Stimulated activated CD4-positive, alpha-beta T cell treated with anti-CD3 and anti-CD28 coated beads, Interleukin-12 subunit alpha, Interleukin-12 subunit beta, amount 100 ng/mL, for 48 hours (primary cell): ENCODE results near the gene GPATCH3.
"Not testable (repeated sequence)": the region's sequence is repeated elsewhere in the genome, so short reads cannot be mapped to it uniquely, and the experiment has no call there.

ENCODE experiments used
- DNase-seq, 3 donors: peaks; one replicate each; pipeline ENCODE4 v3.0.0-alpha.2; 2020; ENCODE audit warnings: low read depth in 2 of 3, low spot score in 1 of 3

The GPATCH3 gene

DNA sequence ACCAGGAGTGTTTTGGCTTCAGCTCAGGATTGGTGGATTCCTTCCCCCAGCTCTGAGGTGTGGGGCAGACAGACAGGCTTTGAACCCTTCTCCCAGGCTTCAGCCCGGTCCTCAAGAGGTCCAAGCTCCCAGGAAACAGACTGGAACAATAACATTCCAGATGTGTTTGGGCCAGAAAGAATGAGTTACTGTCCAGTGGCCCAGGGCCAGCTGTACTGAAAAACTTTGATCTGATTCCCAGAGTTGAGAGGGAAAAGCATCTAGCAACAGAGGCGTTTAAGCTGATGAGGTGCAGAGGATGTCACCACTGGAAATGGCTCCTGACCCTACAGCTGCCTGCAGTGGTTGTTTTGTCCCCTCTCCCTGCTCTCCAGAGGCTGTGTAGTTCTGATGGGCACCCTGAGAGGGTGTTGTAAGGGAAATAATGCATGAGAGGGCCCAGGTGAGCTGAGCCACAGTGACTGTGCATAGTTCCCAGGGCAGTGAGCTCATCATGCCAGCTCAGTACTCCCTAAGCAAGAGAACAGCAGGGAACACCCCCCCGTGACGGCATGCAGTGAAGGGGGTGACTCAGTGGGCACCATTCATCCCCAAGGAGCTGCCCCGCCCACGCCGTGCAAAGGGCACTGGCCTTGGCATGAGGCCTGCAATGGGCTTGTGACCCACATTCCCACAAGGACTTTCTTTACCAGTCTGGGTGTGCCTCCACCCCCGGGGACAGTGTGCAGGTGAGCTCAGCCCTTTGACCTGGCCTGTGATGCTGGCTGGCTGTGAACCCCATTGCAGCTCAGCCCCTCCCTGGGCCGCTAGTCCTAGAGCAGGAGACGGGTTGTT lies 51.1 kb downstream of the GPATCH3 start:
- DNase-seq = no peak

GRCh38 chr1:26848499-26848898 lies 51.8 kb downstream of the GPATCH3 start:
- no peak for DNase-seq

GRCh38 chr1:26847826-26848225 lies 52.4 kb downstream of the GPATCH3 start:
- DNase-seq = not testable (repeated sequence)

- DNase-seq = no peak
These were observed 55.7 kb downstream of the GPATCH3 start for GRCh38 chr1:26844424-26845196.
